GM18508 (cell line): ENCODE data around the gene GTF3C1.
"Not testable (repeated sequence)": the region's sequence is repeated elsewhere in the genome, so short reads cannot be mapped to it uniquely, and the experiment has no call there.

ENCODE experiments used
- ATAC-seq: cut with Tn5 transposase; IDR thresholded peaks from one replicate; pipeline ENCODE4 v1.9.1; 2021; ENCODE audit warnings: moderate number of reproducible peaks; ENCODE audit not compliant: insufficient read depth, unreplicated experiment

The GTF3C1 gene

DNA sequence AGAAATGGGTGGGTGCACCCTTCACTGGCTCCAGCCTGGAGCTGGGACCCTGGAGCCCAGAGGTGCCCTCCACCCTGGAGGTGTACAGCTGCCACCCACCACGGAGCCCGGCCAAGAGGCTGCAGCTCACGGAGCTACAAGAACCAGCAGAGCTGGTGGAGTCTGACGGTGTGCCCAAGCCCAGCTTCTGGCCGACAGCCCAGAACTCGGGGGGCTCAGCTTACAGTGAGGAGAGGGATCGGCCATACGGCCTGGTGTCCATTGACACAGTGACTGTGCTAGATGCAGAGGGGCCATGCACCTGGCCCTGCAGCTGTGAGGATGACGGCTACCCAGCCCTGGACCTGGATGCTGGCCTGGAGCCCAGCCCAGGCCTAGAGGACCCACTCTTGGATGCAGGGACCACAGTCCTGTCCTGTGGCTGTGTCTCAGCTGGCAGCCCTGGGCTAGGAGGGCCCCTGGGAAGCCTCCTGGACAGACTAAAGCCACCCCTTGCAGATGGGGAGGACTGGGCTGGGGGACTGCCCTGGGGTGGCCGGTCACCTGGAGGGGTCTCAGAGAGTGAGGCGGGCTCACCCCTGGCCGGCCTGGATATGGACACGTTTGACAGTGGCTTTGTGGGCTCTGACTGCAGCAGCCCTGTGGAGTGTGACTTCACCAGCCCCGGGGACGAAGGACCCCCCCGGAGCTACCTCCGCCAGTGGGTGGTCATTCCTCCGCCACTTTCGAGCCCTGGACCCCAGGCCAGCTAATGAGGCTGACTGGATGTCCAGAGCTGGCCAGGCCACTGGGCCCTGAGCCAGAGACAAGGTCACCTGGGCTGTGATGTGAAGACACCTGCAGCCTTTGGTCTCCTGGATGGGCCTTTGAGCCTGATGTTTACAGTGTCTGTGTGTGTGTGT lies 100.9 kb downstream of the GTF3C1 start:
- no peak for ATAC-seq

DNA sequence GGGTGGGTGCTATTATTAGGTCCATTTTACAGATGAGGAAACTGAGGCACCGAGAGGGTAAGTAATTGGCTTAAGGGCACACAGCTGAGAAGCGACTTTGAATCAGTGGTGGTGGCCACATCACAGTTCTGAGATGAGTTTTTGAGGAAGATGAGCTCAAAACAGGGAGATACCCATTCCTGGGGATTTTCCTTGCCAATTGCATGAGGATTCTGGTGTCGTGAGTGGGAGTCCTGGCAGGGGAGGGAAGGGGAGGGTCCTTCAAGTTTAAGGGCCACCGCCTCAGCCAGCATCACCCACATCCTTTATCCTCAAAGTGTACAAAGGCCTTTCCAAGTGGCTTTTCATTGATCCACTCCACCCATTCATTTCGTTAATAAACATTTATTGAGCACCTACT lies 102.4 kb downstream of the GTF3C1 start:
- no peak for ATAC-seq

DNA sequence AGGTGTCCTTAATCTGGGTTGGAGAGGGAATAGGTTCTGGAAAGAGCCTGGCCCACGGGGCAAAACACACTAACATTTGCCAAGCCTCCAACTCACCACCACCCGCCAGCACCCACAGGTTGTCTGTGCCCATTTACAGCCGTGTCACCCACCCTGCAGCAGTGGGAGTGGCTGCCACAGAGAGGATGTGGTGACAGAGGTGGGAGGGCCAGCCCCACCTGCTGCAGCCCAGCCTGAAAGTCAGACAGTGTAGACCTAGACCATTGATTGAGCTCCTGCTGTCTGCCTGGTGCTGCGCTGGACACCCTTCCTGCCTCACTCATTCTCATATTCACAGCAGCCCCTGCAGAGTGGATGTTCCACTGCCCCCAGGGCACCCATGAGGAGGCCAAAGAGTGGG lies 103.0 kb downstream of the GTF3C1 start:
- ATAC-seq: no peak

DNA sequence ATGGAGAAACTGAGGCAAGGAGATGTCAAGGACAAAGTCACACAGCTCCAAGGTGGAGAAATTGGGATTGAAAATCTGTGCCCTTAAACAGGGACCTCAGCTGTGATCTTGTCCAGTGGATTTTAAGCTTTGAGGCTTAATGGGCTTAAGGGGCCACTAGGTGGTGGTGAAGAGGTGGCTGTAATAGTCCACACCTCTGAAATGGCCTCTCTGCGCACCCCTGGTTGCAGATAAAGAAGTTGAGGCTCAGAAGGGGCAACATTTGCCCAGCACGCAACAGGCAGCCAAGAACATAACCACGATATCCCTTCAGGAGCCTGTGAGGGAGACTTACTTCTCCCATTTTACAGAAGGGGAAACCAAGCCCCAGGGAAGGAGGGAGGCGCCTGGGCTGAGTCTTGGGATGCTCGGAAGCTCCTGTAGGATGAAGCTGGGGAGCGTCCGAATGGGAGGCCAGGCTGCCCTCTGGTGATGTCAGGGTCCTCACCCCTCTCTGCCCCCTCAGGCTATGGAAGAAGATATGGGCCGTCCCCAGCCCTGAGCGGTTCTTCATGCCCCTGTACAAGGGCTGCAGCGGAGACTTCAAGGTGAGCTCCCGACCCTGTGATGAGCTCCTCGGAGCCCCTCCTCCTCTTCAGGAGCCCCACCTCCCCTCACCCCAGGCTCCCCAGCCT lies 104.1 kb downstream of the GTF3C1 start:
- no peak for ATAC-seq

- no peak for ATAC-seq
Observed at GRCh38 chr16:27444470-27444869, 105.2 kb downstream of the GTF3C1 start.

GRCh38 chr16:27444015-27444414 lies 105.7 kb downstream of the GTF3C1 start:
- ATAC-seq: no peak

GRCh38 chr16:27441998-27442397 lies 107.7 kb downstream of the GTF3C1 start:
- ATAC-seq: no peak

DNA sequence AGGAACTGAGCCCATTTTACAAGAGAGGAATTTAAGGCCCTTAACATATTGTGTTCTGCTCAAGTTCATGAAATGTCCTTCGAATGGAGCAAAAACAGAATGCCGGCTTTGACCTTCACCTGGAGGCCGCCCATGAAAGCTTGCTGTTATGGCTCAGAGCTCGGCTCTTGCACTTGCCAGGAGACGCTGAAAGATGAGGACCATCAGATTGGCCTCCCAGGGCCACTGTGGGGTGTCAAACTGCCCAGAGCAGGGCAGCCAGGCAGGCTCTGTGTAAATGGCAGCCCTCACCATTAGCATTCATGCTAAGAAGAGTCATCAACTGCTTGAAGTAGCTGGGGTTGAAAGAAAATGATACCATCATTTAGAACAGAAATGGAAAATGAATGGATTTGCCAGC lies 108.4 kb downstream of the GTF3C1 start:
- ATAC-seq: no peak

GRCh38 chr16:27439271-27440018 lies 110.3 kb downstream of the GTF3C1 start:
- no peak for ATAC-seq

- ATAC-seq: no peak
Observed at GRCh38 chr16:27437946-27438345, 111.8 kb downstream of the GTF3C1 start.

- ATAC-seq: no peak
Observed at GRCh38 chr16:27436921-27437650, 112.6 kb downstream of the GTF3C1 start.

DNA sequence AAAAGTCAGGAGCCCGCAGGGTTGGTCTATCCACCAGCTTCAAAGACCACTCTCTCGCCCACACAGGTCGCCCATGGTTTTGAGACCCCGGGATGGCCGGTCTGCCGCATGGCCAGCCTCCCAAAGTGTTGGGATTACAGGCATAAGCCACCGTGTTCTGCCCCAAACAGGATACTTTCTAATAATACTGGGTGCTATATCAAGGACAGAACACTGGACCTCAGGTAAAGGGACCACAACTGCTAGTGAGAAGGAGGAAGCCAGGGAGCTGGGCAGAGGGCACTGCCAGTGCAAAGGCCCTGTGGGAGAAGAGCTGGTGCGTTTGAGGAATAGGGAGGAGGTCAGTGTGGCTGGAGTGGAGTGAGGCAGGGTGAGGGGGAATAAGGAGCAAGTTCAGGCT lies 113.6 kb downstream of the GTF3C1 start:
- no peak for ATAC-seq

GRCh38 chr16:27435146-27435545 lies 114.6 kb downstream of the GTF3C1 start:
- ATAC-seq: not testable (repeated sequence)

GRCh38 chr16:27434141-27435051 lies 115.3 kb downstream of the GTF3C1 start:
- ATAC-seq: no peak

- ATAC-seq: no peak
Observed at GRCh38 chr16:27433636-27434035, 116.1 kb downstream of the GTF3C1 start.

GRCh38 chr16:27433191-27433590 lies 116.5 kb downstream of the GTF3C1 start:
- not testable (repeated sequence) for ATAC-seq

DNA sequence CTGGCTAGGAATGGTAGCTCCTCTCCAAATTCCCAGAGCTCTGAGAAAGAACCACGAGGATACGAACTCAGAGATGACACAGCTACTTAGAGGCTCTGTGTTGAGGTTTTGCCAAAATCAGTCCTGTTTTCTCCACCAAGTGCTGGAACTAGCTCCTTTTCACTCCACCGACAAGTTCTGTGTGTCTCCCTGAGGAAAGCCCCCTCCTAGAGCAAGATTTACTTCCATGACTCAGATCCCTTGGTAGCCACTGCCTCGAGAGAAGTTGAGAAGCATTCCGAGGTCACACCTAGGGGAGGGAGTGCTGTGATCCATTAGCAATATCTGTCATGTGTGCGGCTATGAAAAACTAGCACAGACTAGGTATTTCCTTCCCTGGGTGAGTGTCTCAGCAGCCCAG lies 117.2 kb downstream of the GTF3C1 start:
- no peak for ATAC-seq

GRCh38 chr16:27431773-27432532 lies 117.8 kb downstream of the GTF3C1 start:
- ATAC-seq: no peak
